Activated naive CD4-positive, alpha-beta T cell (primary cell): ENCODE data around the gene PMP22.
"Not testable (repeated sequence)": the region's sequence is repeated elsewhere in the genome, so short reads cannot be mapped to it uniquely, and the experiment has no call there.

ENCODE experiments used
- DNase-seq, 4 experiments: peaks; one replicate each; lab custom pipeline; 2025; lab: John Stamatoyannopoulos, UW

PMP22 gene

GRCh38 chr17:15255713-15256454 lies 9.2 kb downstream of the PMP22 start:
- DNase-seq: no peak

GRCh38 chr17:15250135-15250860 lies 14.8 kb downstream of the PMP22 start:
- DNase-seq: no peak

GRCh38 chr17:15249487-15249886 lies 15.6 kb downstream of the PMP22 start:
- DNase-seq: no peak

GRCh38 chr17:15247891-15248529 lies 17.1 kb downstream of the PMP22 start:
- no peak for DNase-seq

- no peak for DNase-seq
Measured at GRCh38 chr17:15245054-15245453, 20.1 kb downstream of the PMP22 start.

- no peak for DNase-seq
Measured at GRCh38 chr17:15240644-15241043, 24.5 kb downstream of the PMP22 start.

- DNase-seq: no peak
Measured at GRCh38 chr17:15239491-15239890, 25.6 kb downstream of the PMP22 start.

GRCh38 chr17:15238676-15239422 lies 26.3 kb downstream of the PMP22 start:
- DNase-seq: no peak

- DNase-seq: no peak
Measured at GRCh38 chr17:15238057-15238456, 27.1 kb downstream of the PMP22 start.

- no peak for DNase-seq
Measured at GRCh38 chr17:15237106-15237425, 28.1 kb downstream of the PMP22 start.

GRCh38 chr17:15236281-15237105 lies 28.6 kb downstream of the PMP22 start:
- no peak for DNase-seq

- DNase-seq: no peak
Measured at GRCh38 chr17:15233971-15234370, 31.2 kb downstream of the PMP22 start.

GRCh38 chr17:15233022-15233805 lies 31.9 kb downstream of the PMP22 start:
- DNase-seq: no peak

GRCh38 chr17:15232517-15232915 lies 32.6 kb downstream of the PMP22 start:
- no peak for DNase-seq

- no peak for DNase-seq
Measured at GRCh38 chr17:15231851-15232516, 33.1 kb downstream of the PMP22 start.

GRCh38 chr17:15230866-15231265 lies 34.3 kb downstream of the PMP22 start:
- no peak for DNase-seq

GRCh38 chr17:15221827-15222226 lies 43.3 kb downstream of the PMP22 start:
- not testable (repeated sequence) for DNase-seq

- DNase-seq: no peak
Measured at GRCh38 chr17:15220785-15221184, 44.3 kb downstream of the PMP22 start.

- no peak for DNase-seq
Measured at GRCh38 chr17:15216481-15216880, 48.6 kb downstream of the PMP22 start.

GRCh38 chr17:15213381-15214087 lies 51.6 kb downstream of the PMP22 start:
- DNase-seq: no peak
